CD4-positive, alpha-beta T cell treated with Interferon alpha-2 for 1 hour (primary cell): ENCODE data around the gene CCDC33.
A peak's percentile ranks its signal among the peaks of the same experiment; 100 is the strongest.

Experiments
- DNase-seq, 2 donors: peaks; one replicate each; pipeline ENCODE4 v3.0.0-alpha.2; 2020 to 2022

The CCDC33 gene

DNA sequence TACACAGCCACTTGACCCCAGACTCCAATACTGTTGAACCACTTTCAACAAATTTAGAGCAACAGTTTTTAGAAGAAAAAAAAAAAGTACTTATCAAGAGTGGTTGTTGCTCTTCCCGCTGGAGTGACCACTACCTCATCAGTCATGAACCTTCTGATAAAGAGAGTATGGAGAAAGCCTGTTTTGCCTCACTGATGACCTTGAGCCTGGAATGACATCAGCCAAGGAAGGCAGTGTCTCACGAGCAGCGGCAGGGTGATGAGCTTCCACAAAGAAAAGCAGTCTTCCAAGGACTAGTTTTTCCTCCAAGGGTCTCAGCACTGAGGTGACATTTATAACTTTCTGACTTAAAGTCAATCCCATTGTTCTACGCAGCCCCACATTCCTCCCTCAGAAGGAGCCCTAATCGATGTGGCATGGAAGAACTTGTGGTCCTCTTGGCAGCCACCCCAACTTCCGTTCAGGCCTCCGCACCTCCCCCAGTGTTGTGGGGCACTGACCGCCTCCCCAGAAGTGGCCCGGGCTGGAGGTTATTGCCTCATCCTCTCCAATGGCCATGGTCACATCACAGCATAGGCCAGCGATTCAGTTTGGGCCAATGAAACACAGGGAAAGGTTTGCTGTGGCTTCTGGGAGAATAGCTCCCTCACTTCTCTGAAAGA, 133.1 kb downstream of the CCDC33 start:
- no peak for DNase-seq

DNA sequence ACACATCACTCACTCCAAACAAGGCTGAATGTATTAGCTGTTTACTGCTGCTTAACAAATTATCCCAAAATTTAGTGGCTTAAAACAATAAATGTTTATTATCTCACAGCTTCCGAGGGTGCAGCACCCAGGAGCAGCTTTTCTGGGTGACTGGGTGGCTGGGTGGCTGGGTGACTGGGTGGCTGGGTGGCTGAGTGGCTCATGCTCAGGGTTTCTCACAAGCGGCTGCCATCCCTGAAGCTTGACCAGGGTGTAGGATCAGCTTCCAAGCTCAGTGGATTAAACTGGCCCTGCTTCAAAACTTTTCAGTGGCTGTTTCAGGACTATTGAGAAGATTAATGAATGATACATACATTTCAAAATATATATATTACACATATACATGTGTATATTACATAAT, 133.6 kb downstream of the CCDC33 start:
- DNase-seq = no peak

- no peak for DNase-seq
These were observed 134.3 kb downstream of the CCDC33 start for GRCh38 chr15:74370471-74370870.

GRCh38 chr15:74373056-74373650, 137.0 kb downstream of the CCDC33 start:
- no peak for DNase-seq

DNA sequence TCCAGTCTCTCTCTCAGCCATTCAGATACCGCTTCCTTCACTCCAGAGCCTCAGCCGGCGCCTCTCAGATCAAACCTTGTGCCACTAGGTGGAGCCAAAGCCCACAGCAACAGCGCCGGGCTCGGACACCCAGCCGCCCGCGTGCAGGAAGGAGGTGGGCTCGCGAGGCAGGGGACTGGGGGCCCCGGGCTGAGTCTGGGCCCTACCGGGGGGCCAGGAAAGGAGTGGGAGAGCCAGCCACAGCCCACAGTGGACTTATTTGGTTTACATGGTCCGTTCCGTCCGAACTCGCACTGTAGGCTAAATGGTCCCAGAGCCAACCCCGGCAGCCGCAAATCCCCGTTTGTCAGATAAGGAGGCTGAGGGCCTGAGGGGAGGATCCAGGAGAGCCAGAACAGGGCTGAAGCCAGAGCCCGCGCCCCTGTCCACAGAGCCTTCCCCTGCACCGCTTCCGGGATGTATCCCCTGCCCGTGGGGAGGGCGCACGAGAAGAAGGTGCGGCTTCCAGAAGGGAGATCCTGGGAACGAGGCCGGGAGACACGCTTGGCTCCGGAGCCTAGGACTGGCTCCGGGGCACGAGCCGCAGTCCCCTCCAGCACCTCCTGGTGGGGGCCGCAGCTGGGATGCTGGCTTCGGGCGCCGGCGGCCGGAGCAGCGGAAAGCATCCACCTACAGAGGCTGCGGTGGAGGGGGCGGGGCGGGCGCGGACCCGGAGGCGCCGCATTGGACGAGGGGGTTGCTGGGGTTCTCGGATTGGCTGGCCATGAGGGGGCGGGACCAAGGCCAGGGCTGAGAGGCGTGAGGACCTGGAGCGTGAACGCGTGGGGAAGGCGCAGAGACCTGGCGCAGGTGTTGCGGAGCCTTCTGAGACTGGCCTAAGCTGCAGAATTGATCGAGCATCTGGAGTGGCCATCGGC, 137.9 kb downstream of the CCDC33 start:
- peak; percentile 95 to 96 for DNase-seq

DNA sequence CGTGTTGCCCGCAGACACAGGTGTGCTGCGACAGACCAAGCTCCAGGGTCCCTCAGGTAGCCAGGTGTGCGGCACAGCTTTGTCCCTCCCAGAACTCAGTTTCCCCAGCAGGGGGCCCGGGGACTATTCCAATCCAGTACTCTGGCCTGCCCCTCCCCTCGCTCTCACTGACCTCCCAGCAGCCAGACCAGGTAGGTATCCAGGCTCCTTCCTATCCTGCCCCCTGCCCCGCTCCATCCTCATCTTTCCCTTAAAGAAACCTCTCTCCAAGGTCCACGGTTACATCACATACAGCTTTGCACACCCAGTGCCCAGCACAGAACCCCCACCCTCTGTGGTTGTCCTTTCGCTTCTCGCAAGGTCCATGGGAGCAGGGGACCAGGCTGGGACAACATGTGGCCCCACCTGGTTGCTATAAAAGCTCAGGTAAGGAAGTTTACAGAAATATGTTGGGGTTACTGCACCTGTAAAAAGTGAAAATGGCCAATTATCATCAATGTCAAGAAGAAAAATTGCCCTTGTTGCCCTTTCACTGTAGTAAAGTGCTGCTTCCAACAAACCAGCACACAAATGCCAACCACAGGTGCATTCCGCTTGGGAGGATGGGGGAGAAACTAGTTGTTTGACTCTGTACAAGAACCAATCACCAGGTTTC, 138.6 kb downstream of the CCDC33 start:
- no peak for DNase-seq

DNA sequence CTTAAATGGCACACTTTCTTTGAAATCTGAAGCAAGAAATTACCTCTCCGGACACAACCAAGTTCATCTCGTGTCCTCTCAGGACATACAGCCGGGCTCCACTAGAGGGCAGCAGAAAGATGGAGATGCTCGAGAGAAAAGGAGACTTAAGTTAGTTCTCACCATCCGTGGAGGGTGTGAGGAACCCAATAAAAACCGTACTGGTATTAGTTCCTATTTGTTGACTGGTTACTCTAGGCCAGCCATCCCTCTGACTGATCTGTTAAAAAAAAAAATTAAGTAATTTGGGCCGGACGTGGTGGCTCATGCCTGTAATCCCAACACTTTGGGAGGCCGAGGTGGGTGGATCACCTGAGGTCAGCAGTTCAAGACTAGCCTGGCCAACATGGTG, 139.2 kb downstream of the CCDC33 start:
- peak; percentile 83 to 88 for DNase-seq

DNA sequence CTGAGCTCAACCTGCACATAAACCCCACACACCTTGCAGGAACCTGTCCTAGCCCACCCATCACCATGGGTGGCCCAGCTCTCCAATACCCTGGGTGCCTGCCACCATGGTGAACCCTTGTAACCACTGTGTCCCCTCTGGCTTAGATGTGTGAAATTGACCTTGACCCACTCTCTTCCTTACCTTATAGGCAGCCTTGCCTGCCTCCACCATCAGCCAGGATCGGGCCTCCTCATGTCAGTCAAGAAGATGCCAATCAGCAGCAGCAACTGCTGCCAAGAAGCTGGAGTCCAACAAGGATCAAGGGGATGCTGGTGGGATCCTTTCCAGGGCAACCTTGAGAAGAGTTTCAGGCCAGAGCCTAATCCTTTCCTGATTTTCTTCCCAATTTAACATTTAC, 140.1 kb downstream of the CCDC33 start:
- no peak for DNase-seq

DNA sequence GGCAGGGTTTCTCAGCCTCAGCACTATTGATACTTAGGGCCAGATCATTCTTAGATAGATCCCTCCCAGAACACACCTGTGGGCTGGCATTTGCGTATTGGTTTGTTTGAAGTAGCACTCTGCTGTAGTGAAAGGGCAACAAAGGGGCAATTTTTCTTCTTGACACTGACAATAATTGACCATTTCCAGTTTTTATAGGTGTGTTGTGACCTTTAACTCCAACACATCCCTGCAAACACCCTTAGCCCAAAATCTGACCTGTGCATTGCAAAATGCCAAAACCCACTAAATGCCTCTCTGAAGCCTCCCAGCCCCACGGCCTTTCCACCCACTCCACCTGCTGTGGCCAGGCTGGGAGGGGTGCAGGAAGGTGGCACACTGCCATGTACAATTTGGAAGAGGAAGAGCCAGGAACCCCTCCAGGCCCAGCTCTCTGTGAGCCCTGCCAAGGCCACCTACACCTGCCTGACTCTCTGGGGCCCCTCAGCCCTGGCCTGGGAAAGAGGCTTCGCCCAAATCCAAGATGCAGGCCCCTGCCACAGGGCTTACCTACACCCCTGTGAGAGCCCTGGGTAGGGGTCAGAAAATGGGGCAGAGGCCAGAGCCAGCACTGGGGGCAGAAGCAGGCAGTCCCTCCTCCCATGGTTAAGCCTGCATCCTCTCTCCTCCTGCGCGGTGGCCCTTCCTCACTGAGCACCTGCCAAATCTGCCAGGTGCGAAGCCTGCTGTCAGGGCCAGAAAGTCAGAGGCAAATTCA, 140.9 kb downstream of the CCDC33 start:
- DNase-seq = no peak

DNA sequence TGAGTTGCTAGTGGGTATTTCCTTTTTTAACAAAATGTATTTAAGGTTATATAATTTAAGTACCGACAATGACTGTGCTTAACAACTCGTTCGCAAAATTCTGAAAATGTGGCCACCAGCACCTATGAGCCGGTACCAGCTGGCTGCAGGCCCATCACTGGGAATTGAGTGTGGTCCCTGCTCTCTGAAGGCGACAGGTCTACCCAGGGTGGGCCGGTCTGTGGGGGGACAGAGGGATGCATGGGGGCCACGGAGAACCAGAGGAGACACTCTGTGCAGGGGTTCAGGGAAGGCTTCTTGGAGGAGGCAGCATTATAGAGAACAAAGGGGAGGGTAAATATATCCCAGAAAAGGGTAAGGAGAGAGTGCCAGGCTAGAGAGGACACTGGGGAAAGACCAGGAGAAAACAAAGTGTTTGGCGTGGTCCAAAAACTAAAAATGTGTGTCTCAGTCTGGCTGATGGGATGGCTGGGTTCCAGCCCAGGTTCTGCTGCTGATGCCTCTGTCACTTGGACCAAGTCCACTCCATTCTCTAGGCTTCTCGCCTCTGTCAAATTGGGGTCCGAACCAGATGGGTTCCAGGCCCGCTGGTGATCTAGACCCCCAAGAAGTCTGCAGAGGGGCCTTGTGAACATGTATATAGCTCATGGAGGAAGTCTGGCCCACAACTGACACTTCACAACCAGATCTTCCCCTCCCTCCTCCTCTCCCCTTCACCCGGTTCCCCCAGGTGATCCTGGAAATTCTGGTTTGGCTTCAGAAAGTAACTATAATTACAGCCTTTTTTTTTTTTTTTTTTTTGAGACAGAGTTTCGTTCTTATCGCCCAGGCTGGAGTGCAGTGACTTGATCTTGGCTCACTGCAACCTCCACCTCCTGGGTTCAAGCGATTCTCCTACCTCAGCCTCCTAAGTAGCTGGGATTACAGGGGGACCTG, 142.0 kb downstream of the CCDC33 start:
- DNase-seq = no peak

DNA sequence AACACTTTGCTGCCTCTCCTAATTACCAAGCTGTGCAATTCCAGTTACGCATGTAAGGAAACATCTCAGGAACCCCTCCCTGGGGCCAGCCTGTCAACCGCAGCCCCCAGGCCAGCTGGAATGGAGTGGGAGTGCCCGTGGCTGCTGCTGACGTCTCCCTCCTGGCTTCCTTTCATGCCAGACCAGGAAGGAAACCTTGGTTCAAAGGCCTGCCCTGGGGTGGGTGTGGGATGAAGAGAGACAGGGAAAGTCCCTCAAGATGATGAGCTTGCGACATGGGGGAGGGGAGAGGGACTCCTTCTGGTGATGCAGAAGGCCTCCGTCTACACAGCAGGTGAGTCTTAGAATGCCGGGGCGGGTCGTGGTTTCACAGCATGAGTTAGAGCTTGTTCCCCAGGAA, 142.7 kb downstream of the CCDC33 start:
- no peak for DNase-seq

- DNase-seq = no peak
These were observed 144.4 kb downstream of the CCDC33 start for GRCh38 chr15:74380361-74381189.

DNA sequence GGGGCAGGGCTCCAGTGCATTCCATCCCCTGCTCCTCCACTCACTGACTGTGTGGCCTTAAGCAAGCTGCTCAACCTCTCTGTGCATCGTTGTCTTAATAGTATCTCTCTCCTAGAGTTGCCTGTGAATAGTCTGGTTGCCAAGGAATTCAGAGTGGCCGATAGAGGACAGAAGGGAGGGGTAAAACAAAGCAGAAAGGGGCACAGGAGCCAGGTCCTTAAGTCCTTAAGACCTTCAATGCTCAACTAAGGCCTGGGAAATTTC, 145.0 kb downstream of the CCDC33 start:
- DNase-seq = no peak

DNA sequence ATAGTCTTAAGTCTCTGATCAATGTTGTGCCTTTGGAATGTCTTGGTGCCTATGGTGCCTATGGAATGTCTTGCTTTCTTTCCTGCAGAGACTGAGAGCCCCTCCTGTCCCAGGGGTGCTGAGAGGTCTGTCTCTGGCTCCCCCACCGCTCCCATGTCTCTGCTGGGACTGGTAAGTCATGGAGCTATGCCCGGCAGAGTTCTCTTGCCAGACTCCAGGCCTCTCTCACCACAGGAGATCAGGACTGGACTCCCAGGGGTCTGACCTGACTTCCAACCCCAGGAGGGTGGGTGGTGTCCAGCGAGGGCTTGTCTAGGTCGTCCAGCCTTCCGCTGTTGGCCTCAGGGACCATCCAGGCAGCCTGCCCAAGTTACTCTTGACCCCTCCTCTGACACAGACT, 145.4 kb downstream of the CCDC33 start:
- no peak for DNase-seq

DNA sequence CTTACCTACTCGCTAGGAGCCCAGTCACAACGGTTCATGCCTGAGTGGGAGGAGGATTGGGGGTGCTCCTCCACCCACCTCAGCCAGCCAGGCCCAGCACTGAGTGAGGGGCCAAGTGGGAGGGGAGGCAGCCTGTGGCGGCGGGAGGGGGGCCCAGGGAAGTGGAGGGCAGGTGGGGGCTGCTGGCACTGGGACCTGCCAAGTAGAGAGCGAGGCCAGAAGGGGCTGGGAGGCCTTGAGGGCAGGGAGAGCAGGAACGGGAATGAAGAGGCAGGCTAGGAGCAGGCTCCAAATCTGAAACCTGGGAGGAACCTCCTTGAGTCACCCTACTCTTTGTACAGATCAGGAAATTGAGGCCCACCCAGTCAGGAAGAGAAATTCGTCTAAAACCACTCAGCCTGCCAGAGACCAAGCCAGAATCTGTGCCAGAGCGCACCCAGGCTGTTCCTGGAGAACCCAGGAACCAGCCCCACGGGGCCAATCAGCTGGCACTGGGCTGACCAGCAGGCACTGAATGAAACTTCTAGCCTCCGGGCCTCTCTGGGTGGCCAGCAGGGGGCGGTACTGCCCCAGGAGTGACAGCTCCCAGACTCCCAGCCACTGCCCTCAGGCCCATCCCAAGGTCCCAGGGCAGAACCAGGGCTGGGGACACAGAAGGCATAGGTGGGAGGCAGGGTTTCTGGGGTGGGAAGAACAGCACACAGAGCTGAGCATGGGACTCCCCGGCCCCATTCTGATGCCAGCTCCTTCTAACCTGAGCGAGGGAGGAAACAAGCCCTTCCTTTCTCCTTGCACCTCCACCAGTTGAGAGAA, 146.1 kb downstream of the CCDC33 start:
- DNase-seq = peak; percentile 78 to 79

DNA sequence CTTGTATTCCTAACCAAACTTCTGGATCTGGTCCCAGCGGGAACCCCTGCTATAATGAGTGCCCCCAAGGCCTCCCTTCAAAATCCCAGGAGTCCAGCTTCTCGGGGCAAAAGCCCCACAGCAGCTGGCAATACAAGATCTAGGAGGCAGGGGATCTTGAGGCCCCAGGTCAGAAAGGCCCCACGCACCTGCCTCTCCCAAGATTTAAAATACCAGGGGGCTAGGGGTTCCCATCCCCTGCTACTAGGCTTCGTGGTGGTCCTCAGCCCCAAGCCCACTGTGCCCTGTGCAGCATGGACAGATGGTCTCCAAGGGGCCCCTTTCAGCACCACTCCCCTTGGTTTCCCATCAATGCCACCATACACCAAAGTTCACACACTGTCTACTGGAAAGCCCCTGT, 147.2 kb downstream of the CCDC33 start:
- no peak for DNase-seq

- DNase-seq = peak; percentile 54 to 81
These were observed 147.8 kb downstream of the CCDC33 start for GRCh38 chr15:74383695-74384565.

DNA sequence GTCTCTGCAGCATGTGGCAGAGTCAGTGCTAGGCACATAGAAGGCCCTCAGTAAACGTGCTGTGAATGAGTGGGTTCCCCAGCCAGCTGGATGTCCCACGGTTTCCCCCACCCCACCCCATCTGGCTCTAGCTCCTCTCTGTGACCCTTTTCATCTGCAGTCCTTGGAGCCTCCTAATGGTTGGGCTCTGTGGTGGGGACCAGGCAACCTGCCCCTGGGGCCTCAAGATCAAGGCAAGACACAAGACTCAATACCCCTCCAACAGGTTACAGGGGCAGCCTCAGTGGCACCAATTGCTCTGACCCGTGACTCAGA, 148.4 kb downstream of the CCDC33 start:
- no peak for DNase-seq
